BE2C (cell line): ENCODE measurements around the gene RASGEF1C.

Source experiments
- DNase-seq: peaks from one replicate; pipeline ENCODE4 v3.0.0-alpha.2; 2020
- H3K27me3 ChIP-seq: fragments of 250-450 bp; sonication (Bioruptor Pico); 2 replicates; pipeline ENCODE4 v1.5.1; 2020; ENCODE audit warnings: mild to moderate bottlenecking
- H3K36me3 ChIP-seq: fragments of 250-450 bp; sonication (Bioruptor Pico); 2 replicates; pipeline ENCODE4 v1.5.1; 2020; ENCODE audit warnings: mild to moderate bottlenecking
- H3K4me1 ChIP-seq: fragments of 250-450 bp; sonication (Bioruptor Pico); 2 replicates; pipeline ENCODE4 v1.5.1; 2020
- H3K4me3 ChIP-seq: 2 replicates; pipeline ENCODE4 v1.5.1; 2011; ENCODE audit warnings: low read depth, low read length
- H3K9me3 ChIP-seq: fragments of 250-450 bp; sonication (Bioruptor Pico); 2 replicates; pipeline ENCODE4 v1.5.1; 2020
- TF ChIP-seq, protein P1 (sequence below): IDR thresholded peaks from 2 replicates; pipeline ENCODE4 v1.5.1; 2012; ENCODE audit warnings: mild to moderate bottlenecking, low read depth, low read length

Gene RASGEF1C

DNA sequence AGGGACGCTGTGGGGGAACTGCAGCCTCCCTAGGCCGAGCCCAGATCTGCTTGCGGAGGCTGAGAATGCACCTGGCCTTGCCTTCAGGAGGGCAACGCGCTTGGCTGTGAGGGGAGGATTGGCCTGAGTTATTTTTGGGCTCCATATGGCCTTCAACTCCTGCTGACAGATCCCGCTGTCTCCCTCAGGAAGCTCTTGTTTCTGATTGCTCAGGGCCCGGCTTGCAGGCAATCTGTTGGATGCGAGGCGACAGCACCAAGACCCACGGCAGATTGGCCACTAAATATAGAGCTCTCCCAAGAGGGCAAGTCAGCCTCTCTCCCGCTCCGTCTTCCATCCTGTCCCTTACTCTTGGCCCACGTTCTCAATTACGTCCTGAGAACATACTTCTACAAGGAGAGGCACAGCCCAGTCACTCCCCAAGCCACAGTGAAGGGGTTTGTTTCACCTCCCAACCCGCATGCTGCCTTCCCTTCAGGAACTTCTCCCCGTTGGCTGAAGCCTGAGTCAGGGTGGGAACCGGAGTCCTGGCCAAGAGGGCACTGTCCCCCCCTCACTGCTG lies 53.6 kb downstream of the RASGEF1C start:
- no peak for DNase-seq
- no peak overlapping the region for H3K4me3 ChIP-seq
- H3K9me3 ChIP-seq = no peaks in the 10 kb centered on the region
- H3K36me3 ChIP-seq = no peaks in the 10 kb centered on the region
- peaks cover 18% of the 10 kb centered on the region for H3K27me3 ChIP-seq
- TF ChIP-seq, protein P1, sequence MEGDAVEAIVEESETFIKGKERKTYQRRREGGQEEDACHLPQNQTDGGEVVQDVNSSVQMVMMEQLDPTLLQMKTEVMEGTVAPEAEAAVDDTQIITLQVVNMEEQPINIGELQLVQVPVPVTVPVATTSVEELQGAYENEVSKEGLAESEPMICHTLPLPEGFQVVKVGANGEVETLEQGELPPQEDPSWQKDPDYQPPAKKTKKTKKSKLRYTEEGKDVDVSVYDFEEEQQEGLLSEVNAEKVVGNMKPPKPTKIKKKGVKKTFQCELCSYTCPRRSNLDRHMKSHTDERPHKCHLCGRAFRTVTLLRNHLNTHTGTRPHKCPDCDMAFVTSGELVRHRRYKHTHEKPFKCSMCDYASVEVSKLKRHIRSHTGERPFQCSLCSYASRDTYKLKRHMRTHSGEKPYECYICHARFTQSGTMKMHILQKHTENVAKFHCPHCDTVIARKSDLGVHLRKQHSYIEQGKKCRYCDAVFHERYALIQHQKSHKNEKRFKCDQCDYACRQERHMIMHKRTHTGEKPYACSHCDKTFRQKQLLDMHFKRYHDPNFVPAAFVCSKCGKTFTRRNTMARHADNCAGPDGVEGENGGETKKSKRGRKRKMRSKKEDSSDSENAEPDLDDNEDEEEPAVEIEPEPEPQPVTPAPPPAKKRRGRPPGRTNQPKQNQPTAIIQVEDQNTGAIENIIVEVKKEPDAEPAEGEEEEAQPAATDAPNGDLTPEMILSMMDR = no peak
- no peaks in the 10 kb centered on the region for H3K4me1 ChIP-seq

DNA sequence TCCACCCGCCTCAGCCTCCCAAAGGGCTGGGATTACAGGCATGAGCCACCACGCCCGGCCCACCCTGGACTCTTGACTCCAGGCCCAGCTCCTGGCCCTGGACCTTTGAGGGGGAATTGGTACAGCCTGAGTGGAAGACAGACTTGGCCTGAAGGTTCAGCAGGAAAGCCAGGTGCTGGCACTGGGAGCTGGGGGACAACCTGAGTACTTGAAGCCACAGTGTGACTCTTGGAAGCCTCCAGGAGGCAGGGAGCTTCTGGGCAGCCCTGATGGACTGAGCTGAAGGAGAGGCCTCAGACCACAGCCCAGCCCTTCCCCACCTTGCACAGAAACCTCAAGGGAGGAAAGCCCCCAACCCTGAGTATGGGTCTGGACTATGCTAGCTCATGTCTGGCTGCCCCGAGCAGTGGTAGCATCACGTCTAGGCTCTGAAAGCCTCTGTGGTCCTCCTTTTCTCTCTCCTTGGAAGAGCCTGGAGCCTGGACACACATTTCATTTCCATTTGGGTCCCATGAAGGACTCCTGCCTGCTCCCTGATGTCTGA lies 54.1 kb downstream of the RASGEF1C start:
- TF ChIP-seq, protein P1 = no peak
- H3K4me1 ChIP-seq = no peaks in the 10 kb centered on the region
- DNase-seq = no peak
- H3K27me3 ChIP-seq = peaks cover 18% of the 10 kb centered on the region
- H3K4me3 ChIP-seq = no peak overlapping the region
- H3K9me3 ChIP-seq = no peaks in the 10 kb centered on the region
- no peaks in the 10 kb centered on the region for H3K36me3 ChIP-seq

DNA sequence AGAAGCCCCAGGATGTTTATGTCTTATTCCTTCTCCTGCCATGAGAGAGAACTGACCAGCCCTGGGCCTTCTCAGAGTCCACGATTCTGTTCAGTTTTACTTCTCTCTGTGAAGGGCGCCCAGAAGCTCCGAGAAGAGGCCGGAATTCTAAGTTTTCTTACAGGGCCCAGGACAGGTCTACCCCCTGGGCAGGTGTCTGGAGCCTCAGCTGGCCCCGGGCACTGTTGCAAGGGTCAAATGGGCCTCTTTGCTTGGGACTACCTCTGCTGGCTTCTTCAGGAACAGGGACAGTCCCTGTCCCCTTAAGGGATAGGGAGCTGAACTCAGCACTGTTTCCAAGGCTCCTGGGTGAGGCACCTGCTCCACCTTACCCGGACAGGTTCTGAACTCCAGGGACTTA lies 55.0 kb downstream of the RASGEF1C start:
- no peak for DNase-seq
- Histone ChIP-seq H3K4me1 (no peaks in the 10 kb centered on the region), H3K4me3 (no peak overlapping the region), H3K9me3 (no peaks in the 10 kb centered on the region), H3K27me3 (peaks cover 18% of the 10 kb centered on the region), H3K36me3 (no peaks in the 10 kb centered on the region)
- TF ChIP-seq, protein P1 = no peak

- H3K36me3 ChIP-seq = no peaks in the 10 kb centered on the region
- peaks cover 13% of the 10 kb centered on the region for H3K27me3 ChIP-seq
- H3K4me3 ChIP-seq = no peak overlapping the region
- H3K9me3 ChIP-seq = no peaks in the 10 kb centered on the region
- H3K4me1 ChIP-seq = no peaks in the 10 kb centered on the region
- TF ChIP-seq, protein P1 = no peak
- no peak for DNase-seq
Observed at GRCh38 chr5:180153099-180153498, 55.9 kb downstream of the RASGEF1C start.

DNA sequence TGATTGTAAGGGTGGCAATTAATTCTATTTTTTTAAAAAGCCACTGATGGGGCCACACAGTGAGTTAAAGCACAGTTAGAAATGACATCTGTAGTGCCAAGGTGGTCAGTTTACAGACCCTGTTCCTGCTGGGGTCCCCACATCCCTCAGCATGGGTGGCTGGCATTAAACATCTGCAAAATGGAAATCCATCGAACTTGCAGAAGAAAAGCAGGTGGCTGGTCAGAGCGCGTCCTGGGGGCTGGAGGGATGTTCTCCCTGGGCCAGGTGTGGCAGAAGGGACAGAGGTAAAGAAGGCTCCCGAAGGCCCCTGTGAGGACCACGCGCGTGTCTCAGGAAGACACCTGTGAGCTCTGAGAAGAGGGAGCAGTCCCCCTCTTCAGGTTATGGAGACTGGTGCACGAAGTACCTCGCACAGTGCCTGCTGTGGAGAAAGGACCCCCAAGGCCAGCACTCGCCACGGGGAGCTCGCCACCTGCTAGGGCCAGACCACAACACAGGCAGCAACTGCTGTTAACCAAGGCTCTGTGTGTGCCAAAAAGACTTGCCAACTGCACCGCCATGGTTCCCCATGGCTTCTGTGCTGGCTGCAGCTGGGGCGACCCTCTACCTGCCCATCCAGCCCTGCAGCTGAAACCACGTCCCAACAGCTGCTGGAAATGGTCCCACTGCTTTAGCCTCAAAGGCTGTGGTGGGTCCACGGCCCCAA lies 65.2 kb downstream of the RASGEF1C start:
- no peaks in the 10 kb centered on the region for H3K27me3 ChIP-seq
- H3K36me3 ChIP-seq = no peaks in the 10 kb centered on the region
- H3K4me1 ChIP-seq = no peaks in the 10 kb centered on the region
- no peak for DNase-seq
- no peaks in the 10 kb centered on the region for H3K9me3 ChIP-seq
- H3K4me3 ChIP-seq = no peak overlapping the region
- TF ChIP-seq, protein P1 = no peak
